Omental fat pad (tissue), 4 donors: ENCODE data around the gene IER5. TPM values are rescaled to one million over a fixed set of nuclear protein-coding genes. Genes with fewer than 3 reads are reported as not detected.

ENCODE experiments used
- ATAC-seq: fragments of 150-250 bp; one replicate; pipeline ENCODE4 v1.9.1; 2016; ENCODE audit warnings: mild to moderate bottlenecking, moderate library complexity; ENCODE audit not compliant: low FRiP score
- DNase-seq: peaks from one replicate; pipeline ENCODE4 v3.0.0-alpha.2; 2019; ENCODE audit warnings: low spot score
- total RNA-seq, 4 donors: library from RNA; depleted of rRNA; stranded (reverse); fragments of >200 nt; gene quantifications; one replicate each; pipeline ENCODE4 v1.1.0, GENCODE V29; 2016
- TF ChIP-seq, protein P1 (sequence below), 3 donors: fragments of 450-650 bp; IDR thresholded peaks; one replicate each; pipeline ENCODE4 v1.5.1; 2016 to 2017; ENCODE audit warnings: antibody characterized with exemption in 3 of 3, mild to moderate bottlenecking in 3 of 3, moderate library complexity in 2 of 3

Gene IER5
- total RNA-seq, 4 donors from 2014 or later, result 6.7 to 45.4 (median 19.5) TPM

DNA sequence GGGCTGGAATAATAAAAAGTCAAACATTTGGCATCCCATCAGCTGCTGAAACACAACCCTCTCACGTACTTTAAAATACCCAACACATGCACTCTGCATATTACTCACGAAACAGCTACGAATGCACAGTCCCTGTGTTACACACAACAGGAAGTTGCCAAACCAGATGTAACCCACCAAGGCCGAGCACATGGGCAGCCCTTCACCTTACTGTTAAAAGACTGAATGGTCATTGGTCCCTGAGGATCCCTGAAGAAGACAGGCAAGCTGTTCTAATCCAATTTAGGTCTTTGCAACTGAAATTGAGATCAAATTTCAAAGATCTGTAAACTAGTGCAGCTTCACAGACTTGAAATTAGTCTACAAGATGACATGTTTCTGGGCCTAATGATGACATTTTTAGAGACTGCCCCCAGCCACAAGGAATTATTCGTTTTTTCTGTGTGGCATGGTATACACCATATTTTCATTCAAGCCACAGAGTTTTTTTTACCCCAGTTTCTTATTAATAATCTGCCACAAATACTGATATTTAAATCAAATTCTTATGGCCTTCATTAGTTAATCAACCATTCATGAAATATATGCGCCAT lies 25.6 kb upstream of the IER5 start:
- DNase-seq, result no peak
- no peak for ATAC-seq
- TF ChIP-seq, protein P1, sequence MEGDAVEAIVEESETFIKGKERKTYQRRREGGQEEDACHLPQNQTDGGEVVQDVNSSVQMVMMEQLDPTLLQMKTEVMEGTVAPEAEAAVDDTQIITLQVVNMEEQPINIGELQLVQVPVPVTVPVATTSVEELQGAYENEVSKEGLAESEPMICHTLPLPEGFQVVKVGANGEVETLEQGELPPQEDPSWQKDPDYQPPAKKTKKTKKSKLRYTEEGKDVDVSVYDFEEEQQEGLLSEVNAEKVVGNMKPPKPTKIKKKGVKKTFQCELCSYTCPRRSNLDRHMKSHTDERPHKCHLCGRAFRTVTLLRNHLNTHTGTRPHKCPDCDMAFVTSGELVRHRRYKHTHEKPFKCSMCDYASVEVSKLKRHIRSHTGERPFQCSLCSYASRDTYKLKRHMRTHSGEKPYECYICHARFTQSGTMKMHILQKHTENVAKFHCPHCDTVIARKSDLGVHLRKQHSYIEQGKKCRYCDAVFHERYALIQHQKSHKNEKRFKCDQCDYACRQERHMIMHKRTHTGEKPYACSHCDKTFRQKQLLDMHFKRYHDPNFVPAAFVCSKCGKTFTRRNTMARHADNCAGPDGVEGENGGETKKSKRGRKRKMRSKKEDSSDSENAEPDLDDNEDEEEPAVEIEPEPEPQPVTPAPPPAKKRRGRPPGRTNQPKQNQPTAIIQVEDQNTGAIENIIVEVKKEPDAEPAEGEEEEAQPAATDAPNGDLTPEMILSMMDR (IDR thresholded peaks at IDR 0.05), result no peak

DNA sequence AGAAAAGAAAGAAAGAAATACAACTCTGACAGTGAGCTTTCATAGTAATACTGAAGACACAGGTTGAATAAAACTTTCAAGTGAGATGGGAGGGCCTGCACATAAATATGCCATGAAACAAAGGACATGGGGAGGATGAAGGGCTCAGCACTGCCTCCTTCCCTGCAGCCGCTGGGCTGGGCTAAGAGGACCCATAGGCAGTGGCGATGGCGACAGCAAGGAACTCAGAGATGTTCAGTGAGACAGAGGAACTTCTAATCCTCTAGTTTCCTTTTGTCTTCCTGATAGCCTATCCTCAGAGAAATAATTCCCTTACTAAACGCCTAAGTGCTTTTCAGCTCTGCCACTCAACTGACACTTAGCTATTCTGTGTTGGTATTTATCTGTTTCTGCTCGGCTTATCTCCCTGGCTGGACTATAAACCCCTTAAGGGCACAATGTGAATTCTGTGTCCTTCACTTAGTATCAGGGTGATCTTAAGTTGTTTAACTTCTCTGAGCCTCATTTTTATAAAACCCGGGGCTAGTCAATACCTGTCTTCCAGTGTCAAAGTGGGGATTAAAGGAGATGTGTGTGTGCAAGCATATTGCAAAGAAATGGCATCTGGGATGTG lies 24.4 kb upstream of the IER5 start:
- TF ChIP-seq, protein P1 (IDR thresholded peaks at IDR 0.05), result no peak
- DNase-seq, result no peak
- ATAC-seq, result no peak

GRCh38 chr1:181064702-181065101 lies 23.8 kb upstream of the IER5 start:
- DNase-seq, result no peak
- no peak for ATAC-seq
- TF ChIP-seq, protein P1 (IDR thresholded peaks at IDR 0.05), result no peak

GRCh38 chr1:181073638-181074037 lies 14.9 kb upstream of the IER5 start:
- no peak for ATAC-seq
- TF ChIP-seq, protein P1 (IDR thresholded peaks at IDR 0.05), result no peak
- DNase-seq, result no peak

- TF ChIP-seq, protein P1 (IDR thresholded peaks at IDR 0.05), result no peak
- DNase-seq (no peak), ATAC-seq (no peak)
Measured at GRCh38 chr1:181075766-181076350, 12.6 kb upstream of the IER5 start.

DNA sequence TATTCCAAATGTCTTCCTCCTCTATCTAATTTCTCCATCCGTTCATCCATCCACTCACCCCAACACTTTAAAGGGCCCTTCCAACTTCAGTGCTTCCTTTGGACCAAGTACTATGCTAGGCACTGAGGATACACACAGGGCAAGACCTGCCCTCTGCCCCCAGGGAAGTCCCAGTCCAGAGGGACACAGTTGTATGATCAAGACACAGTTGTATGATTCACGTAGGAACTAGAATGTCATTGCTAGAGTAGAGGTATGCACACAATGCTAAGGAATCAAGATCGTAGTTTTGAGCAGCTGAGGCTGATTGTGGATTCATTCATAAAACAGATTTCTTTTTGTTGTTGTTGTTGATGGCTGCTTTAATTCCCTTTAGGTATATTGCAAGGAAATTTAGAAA lies 11.6 kb upstream of the IER5 start:
- DNase-seq, result no peak
- ATAC-seq, result no peak
- TF ChIP-seq, protein P1 (IDR thresholded peaks at IDR 0.05), result no peak
